ENCODE data around the gene WNT11.

WNT11 gene

GRCh38 chr11:76206327-76207081, at the start of gene WNT11:
Gene WNT11 (minus strand): TSS chr11:76206502. CDS start chr11:76206407, 95 bp downstream.
- Histone ChIP-seq H3K4me3 (ENCODE audit: low read length) (peak within 1 kb of the TSS; percentile 64), H3K27ac (ENCODE audit: low read length) (no peak within 1 kb of the TSS), H3K4me1 (ENCODE audit: low read length) (0 out of 2 replicates have a peak, but pooled peaks cover 3% of the 10 kb centered on the region), H3K9me3 (replicated peaks; ENCODE audit: insufficient read depth, low read length) (no peaks in the 10 kb centered on the region), H3K4me2 (ENCODE audit: low read depth, low read length) (peak within 1 kb of the TSS; percentile 100), H3K27me3 (replicated peaks; ENCODE audit: insufficient read depth, low read length) (peaks cover 42% of the 10 kb centered on the region), H3K9me2 (replicated peaks; ENCODE audit: insufficient read depth, low read length) (no peaks in the 10 kb centered on the region), H3K36me3 (replicated peaks; ENCODE audit: insufficient read depth, low read length) (no peaks in the 10 kb centered on the region), H3F3A (ENCODE audit: insufficient read depth, low read length) (0 out of 2 replicates have a peak, but pooled peaks cover 3% of the 10 kb centered on the region), H4K20me1 (ENCODE audit: insufficient read depth, low read length) (no peaks in the 10 kb centered on the region), H3K79me2 (ENCODE audit: low read length) (no peaks in the 10 kb centered on the region), H3K9ac (ENCODE audit: low read length) (no peak within 1 kb of the TSS), H2AFZ (ENCODE audit: low read length) (peak within 1 kb of the TSS; percentile 91)
- peak; percentile 59 for DNase-seq
- TF ChIP-seq EZH2phosphoT487 (IDR thresholded peaks at IDR 0.05; ENCODE audit: low read length) (no peak), EZH2 (optimal IDR thresholded peaks at IDR 0.05; ENCODE audit: low read depth, low read length) (no peak)
- TF ChIP-seq, protein P1, sequence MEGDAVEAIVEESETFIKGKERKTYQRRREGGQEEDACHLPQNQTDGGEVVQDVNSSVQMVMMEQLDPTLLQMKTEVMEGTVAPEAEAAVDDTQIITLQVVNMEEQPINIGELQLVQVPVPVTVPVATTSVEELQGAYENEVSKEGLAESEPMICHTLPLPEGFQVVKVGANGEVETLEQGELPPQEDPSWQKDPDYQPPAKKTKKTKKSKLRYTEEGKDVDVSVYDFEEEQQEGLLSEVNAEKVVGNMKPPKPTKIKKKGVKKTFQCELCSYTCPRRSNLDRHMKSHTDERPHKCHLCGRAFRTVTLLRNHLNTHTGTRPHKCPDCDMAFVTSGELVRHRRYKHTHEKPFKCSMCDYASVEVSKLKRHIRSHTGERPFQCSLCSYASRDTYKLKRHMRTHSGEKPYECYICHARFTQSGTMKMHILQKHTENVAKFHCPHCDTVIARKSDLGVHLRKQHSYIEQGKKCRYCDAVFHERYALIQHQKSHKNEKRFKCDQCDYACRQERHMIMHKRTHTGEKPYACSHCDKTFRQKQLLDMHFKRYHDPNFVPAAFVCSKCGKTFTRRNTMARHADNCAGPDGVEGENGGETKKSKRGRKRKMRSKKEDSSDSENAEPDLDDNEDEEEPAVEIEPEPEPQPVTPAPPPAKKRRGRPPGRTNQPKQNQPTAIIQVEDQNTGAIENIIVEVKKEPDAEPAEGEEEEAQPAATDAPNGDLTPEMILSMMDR (IDR thresholded peaks at IDR 0.05; ENCODE audit: low read length) = no peak

DNA sequence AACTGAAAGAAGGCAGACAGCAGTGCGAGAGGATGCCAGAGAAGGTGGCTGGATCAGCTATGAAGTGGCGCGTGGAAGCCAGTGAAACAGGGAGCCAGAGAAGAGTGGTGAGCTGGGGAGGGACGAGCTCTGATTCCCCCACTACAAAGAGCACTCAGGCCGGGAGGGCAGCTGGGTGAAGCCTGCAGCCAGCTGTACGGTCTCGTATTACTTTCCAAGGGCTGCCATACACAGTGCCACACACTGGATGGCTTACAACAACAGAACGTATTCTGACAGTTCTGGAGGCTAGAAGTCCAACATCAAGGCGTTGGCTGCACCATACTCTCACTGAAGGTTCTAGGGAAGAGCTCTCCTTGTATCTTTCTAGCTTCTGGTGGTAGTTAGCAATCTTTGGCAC, 47.1 kb upstream of the WNT11 start:
- Histone ChIP-seq H2AFZ (ENCODE audit: low read length) (no peak overlapping the region), H3K4me3 (ENCODE audit: low read length) (no peak overlapping the region), H4K20me1 (ENCODE audit: insufficient read depth, low read length) (no peaks in the 10 kb centered on the region), H3K36me3 (replicated peaks; ENCODE audit: insufficient read depth, low read length) (no peaks in the 10 kb centered on the region), H3K27ac (ENCODE audit: low read length) (no peak overlapping the region), H3K9me2 (replicated peaks; ENCODE audit: insufficient read depth, low read length) (no peaks in the 10 kb centered on the region), H3K9ac (ENCODE audit: low read length) (no peak overlapping the region), H3K4me2 (ENCODE audit: low read depth, low read length) (no peak overlapping the region), H3K4me1 (ENCODE audit: low read length) (no peaks in the 10 kb centered on the region), H3F3A (ENCODE audit: insufficient read depth, low read length) (no peaks in the 10 kb centered on the region), H3K79me2 (ENCODE audit: low read length) (no peaks in the 10 kb centered on the region), H3K27me3 (replicated peaks; ENCODE audit: insufficient read depth, low read length) (peaks cover 19% of the 10 kb centered on the region; the same call in 1 of the 2 replicates), H3K9me3 (replicated peaks; ENCODE audit: insufficient read depth, low read length) (no peaks in the 10 kb centered on the region)
- TF ChIP-seq EZH2 (optimal IDR thresholded peaks at IDR 0.05; ENCODE audit: low read depth, low read length) (no peak), EZH2phosphoT487 (IDR thresholded peaks at IDR 0.05; ENCODE audit: low read length) (no peak)
- TF ChIP-seq, protein P1 (IDR thresholded peaks at IDR 0.05; ENCODE audit: low read length) = no peak
- no peak for DNase-seq

DNA sequence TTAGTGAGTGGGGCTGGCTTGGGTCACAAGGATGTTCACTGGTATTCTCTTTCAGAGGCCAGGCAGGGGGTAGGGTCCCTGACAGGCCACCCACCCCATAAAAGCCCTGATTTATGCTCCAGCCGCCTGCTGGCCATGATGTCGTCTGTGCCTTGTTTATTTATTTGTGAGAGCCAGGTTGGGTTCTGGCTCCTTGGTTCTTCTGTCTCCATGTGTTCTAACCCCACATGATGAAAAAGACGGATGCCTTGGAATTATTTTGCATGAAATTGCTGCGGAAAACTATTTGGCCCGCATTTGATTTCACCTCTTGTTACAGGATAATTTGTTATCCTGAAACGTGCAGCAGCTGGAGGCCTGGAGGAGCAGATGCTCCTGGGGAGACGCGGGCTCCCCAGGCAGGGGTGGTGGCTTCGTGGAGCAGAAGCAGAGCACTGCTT, 46.3 kb upstream of the WNT11 start:
- no peaks in the 10 kb centered on the region for H3K79me2 ChIP-seq (ENCODE audit: low read length)
- no peaks in the 10 kb centered on the region for H4K20me1 ChIP-seq (ENCODE audit: insufficient read depth, low read length)
- no peaks in the 10 kb centered on the region for H3K9me3 ChIP-seq (replicated peaks; ENCODE audit: insufficient read depth, low read length)
- no peaks in the 10 kb centered on the region for H3F3A ChIP-seq (ENCODE audit: insufficient read depth, low read length)
- H3K36me3 ChIP-seq (replicated peaks; ENCODE audit: insufficient read depth, low read length) = no peaks in the 10 kb centered on the region
- no peak for DNase-seq
- H3K4me1 ChIP-seq (ENCODE audit: low read length) = no peaks in the 10 kb centered on the region
- no peak overlapping the region for H3K4me3 ChIP-seq (ENCODE audit: low read length)
- peaks cover 19% of the 10 kb centered on the region; the same call in 1 of the 2 replicates for H3K27me3 ChIP-seq (replicated peaks; ENCODE audit: insufficient read depth, low read length)
- no peak overlapping the region for H2AFZ ChIP-seq (ENCODE audit: low read length)
- TF ChIP-seq, protein P1 (IDR thresholded peaks at IDR 0.05; ENCODE audit: low read length) = no peak
- no peak for TF ChIP-seq EZH2phosphoT487 (IDR thresholded peaks at IDR 0.05; ENCODE audit: low read length)
- TF ChIP-seq EZH2 (optimal IDR thresholded peaks at IDR 0.05; ENCODE audit: low read depth, low read length) = no peak
- no peak overlapping the region for H3K9ac ChIP-seq (ENCODE audit: low read length)
- no peak overlapping the region for H3K27ac ChIP-seq (ENCODE audit: low read length)
- H3K4me2 ChIP-seq (ENCODE audit: low read depth, low read length) = no peak overlapping the region
- no peaks in the 10 kb centered on the region for H3K9me2 ChIP-seq (replicated peaks; ENCODE audit: insufficient read depth, low read length)

All from MM.1S (cell line).